GM21367 (cell line): ENCODE results near the gene PHLDB1.
"Not testable (repeated sequence)": the region's sequence is repeated elsewhere in the genome, so short reads cannot be mapped to it uniquely, and the experiment has no call there.

Experiments
- ATAC-seq: cut with Tn5 transposase; IDR thresholded peaks from one replicate; pipeline ENCODE4 v1.9.1; 2021; ENCODE audit not compliant: unreplicated experiment

PHLDB1 gene

DNA sequence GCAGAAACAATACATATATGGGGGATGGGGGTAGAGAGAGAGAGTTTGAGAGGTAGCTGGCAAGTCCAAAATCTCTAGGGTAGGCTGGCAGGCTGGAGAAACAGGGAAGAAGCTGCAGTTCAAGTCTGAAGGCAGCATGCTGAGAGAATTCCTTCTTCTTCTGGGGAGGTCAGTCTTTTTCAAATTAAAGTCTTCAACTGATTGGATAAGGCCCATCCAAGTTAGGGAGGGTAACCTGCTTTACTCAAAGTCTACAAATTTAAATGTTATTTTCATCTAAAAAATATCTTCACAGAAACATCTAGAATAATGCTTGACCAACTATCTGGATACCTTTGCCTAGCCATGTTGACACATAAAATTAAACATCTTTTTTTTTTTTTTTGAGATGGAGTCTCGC, 75.0 kb downstream of the PHLDB1 start:
- ATAC-seq, result no peak

DNA sequence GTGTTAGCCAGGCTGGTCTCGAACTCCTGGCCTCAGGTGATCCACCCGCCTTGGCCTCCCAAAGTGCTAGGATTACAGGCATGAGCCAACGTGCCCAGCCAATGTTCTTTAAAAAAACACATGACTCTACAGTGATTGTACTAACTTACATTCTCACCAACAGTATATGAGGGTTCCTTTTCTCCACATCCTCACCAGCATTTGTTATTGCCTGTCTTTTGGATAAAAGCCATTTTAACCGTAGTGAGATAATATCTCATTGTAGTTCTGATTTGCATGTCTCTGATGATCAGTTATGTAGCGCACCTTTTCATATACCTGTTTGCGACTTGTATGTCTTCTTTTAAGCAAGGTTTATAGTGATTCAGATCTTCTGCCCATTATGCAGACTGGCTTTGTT, 75.5 kb downstream of the PHLDB1 start:
- ATAC-seq, result not testable (repeated sequence)

DNA sequence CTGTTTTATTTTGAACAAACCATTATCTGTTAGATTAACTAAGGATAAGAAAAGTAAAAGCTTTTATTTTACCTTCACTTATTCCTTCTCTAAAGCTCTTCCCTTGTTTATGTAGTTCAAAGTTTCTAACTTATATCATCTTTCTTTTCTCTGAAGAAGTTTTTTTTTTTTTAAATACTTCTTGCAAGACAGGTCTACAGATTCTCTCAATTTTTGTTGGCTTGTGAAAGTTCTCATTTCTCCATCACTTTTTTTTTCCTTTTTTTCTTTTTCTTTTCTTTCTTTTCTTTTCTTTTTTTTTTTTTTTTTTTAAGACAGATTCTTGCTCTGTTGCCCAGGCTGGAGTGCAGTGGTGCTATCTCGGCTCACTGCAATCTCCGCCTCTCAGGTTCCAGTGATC, 76.8 kb downstream of the PHLDB1 start:
- ATAC-seq, result no peak

DNA sequence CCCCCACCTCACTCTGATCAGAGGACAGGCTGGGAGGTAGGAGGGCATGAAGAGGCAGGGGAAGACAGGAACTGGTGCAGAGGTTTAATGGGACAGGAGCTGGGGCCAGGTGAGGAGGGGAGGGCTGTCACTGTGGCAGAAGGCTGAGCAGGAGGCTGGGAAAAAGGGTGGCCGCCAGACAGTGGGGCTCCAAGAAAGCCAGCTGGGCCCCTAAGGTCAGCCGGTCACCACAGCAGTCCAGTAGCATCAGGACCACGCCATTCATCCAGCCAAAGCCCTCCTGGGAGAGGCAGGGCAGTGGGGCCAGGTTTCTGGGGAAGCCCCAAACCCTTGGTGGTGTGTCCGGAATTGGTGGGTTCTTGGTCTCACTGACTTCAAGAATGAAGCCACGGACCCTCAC, 80.5 kb downstream of the PHLDB1 start:
- no peak for ATAC-seq

- ATAC-seq, result not testable (repeated sequence)
Measured at GRCh38 chr11:118688339-118688738, 80.9 kb downstream of the PHLDB1 start.

DNA sequence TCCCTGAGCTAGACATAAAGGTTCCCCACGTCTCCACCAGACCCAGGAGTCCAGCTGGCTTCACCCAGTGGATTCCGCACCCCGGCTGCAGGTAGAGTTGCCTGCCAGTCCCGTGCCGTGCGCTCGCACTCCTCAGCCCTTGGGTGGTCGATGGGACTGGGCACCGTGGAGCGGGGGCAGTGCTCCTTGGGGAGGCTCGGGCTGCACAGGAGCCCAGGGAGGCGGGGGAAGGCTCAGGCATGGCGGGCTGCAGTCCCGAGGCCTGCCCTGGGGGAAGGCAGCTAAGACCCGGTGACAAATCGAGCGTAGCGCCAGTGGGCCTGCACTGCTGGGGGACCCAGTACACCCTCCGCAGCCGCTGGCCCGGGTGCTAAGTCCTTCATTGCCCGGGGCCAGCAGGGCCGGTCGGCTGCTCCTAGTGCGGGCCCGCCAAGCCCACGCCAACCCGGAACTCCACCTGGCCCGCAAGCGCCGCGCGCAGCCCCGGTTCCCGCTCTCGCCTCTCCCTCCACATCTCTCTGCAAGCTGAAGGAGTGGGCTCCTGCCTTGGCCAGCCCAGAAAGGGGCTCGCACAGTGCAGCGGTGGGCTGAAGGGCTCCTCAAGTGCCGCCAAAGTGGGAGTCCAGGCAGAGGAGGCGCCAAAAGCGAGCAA, 81.6 kb downstream of the PHLDB1 start:
- ATAC-seq, result no peak

DNA sequence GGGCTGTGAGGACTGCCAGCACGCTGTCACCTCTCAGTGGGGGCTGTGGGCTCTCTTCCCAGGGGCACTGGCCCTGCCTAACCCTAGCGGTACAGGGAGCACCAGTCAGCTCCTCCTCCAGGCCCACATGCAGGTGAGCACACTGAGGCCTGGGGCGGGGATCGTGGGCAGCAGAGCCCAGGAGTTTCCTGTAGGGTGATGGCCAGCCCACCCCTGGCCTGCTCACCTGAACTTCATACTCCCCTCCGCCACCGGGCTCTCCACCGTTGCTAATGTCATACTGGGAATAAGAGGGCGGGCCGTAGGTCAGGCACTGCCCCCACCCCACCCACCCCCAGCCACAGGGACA, 82.1 kb downstream of the PHLDB1 start:
- ATAC-seq, result no peak

DNA sequence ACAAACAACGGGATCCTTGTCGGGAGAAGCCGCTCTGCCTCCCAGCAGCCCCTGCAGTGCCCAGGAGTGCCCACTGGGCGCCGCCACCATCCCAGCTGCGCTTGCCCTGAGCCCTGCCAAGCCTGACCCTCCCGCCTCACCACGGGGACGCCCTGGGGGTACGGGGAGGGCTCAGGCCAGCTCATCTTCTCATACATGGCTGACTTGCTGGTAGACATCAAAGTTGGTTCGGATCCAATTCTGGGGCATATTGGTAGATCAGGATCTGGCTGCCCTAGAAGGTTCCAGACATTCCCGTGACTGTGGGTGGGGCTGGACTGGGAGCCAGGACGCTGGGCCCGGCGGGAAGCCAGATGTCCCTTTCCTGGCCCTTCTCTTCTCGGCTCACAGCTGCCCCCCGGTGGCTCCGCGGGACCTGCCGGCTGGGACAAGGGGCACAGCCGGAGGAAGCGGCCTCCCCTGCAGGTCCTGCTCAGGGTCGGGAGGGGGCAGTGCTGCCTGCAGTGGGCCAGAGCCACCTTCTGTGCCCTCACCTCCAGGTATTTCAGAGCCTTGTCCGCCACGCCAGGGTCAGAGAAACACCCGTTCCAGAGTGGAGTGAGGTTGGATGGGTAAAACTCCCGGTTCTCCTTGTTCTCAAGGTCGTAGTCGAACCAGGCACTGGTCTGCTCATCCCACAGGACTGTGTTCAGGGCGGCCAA, 82.6 kb downstream of the PHLDB1 start:
- peak; percentile 68 for ATAC-seq

- ATAC-seq, result no peak
Measured at GRCh38 chr11:118690553-118691304, 83.3 kb downstream of the PHLDB1 start.

GRCh38 chr11:118691926-118692830, 84.8 kb downstream of the PHLDB1 start:
- no peak for ATAC-seq

DNA sequence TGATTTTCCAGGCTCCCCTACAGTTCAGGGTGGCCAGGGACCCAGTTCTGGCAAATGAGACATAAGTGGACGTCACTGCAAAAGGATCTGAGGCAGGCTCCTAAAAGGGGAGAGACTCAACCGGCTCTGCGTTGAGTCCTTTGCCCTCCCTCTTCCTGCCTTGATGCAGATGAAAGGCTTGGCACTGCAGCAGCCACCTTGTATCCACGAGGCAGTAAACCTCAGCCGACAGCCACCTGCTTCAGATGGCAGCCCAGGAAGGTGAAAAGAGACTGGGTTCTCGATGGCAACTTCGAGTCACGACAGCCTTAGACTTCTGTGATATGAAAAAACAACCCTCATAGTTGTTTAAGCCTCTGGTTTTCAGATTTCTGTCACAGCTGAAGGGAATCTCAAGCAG, 86.8 kb downstream of the PHLDB1 start:
- ATAC-seq, result no peak

GRCh38 chr11:118694771-118695170, 87.4 kb downstream of the PHLDB1 start:
- no peak for ATAC-seq

- ATAC-seq, result no peak
Measured at GRCh38 chr11:118696673-118697226, 89.3 kb downstream of the PHLDB1 start.

DNA sequence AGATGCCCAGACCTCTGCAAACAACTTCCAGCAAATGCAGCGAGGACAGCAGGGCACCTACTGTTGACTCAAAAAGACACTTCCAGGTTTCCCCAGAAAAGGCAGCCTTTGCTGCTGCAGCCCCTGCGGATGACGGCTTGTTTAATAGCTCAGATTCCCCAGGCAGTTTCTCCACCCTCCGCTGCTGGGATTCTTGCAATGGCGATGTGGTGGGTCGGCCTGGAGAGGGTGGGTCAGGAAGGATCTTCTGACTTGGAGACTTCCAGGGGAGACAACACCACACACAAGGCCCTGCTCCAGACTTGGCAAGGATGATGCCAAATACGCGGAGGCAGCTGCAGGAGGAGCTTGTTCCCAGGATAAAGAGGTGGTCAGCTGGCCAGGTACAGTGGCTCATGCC, 89.9 kb downstream of the PHLDB1 start:
- no peak for ATAC-seq

DNA sequence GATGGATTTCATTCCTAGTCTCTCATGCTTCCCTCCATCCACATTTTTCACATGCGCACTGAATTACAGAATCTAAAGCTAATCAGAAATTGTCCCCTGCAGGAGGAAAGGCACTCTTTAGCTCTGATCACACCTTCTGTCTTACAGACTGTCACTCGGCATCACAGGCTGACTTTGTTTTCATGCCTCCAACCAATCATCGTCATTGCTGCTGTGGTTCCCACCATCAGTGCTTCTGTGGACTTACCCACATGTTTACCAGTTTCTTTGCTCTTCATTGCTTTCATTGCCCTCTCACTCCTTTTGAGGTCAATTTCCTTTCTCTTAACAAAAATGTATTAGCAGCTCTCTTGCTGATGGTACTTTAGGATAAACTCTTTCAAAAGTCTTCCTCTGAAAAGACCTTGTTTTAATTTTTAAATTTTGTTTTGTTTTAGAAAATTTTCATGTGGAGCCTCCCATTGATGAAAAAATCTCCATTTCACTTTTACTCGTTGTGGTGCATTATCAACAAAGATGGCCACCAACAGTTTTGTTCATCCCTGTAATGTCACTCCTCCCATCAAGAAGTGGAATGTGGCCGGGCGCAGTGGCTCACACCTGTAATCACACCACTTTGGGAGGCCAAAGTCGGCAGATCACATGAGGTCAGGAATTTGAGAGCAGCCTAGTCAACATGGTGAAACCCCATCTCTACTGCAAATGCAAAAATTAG, 92.2 kb downstream of the PHLDB1 start:
- no peak for ATAC-seq

GRCh38 chr11:118703563-118704106, 96.2 kb downstream of the PHLDB1 start:
- no peak for ATAC-seq

- no peak for ATAC-seq
Measured at GRCh38 chr11:118705111-118705741, 97.8 kb downstream of the PHLDB1 start.

- ATAC-seq, result no peak
Measured at GRCh38 chr11:118705791-118706545, 98.6 kb downstream of the PHLDB1 start.

DNA sequence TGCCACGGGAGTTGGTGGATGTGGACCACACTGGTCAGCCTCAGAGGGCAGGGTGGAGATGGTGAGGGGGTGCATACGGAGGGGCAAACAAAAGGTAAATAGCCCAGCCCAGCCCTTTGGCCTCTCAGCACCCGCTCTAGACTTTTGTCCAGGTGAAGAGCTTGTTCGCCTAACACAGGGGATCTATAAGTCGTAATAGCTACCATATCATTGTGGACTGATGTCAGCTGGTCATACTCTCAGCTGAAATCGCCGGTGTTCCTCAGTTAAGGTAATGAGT, 99.1 kb downstream of the PHLDB1 start:
- ATAC-seq, result no peak
